Measurements from ENCODE around the gene COL4A6.
A peak's percentile ranks its signal among the peaks of the same experiment; 100 is the strongest.

COL4A6 gene

GRCh38 chrX:108366644-108367406, 71.4 kb downstream of the COL4A6 start:
- H3K4me1 ChIP-seq (ENCODE audit: control insufficient read depth, insufficient read depth, low read length, unreplicated experiment) = peaks cover 5% of the 10 kb centered on the region
- no peaks in the 10 kb centered on the region for H3K27me3 ChIP-seq (ENCODE audit: insufficient read depth, low read length)
- no peaks in the 10 kb centered on the region for H3K79me2 ChIP-seq (ENCODE audit: control insufficient read depth, insufficient read depth, low read length, unreplicated experiment)
- H2AFZ ChIP-seq (ENCODE audit: low read length, unreplicated experiment) = no peak overlapping the region
- no peak overlapping the region for H3K27ac ChIP-seq (ENCODE audit: low read depth, low read length)
- no peak overlapping the region for H3K4me3 ChIP-seq (ENCODE audit: low read depth, low read length)
- H3K36me3 ChIP-seq (ENCODE audit: insufficient read depth, low read length) = no peaks in the 10 kb centered on the region

- H3K27me3 ChIP-seq (ENCODE audit: insufficient read depth, low read length) = no peaks in the 10 kb centered on the region
- no peak overlapping the region for H3K27ac ChIP-seq (ENCODE audit: low read depth, low read length)
Observed at GRCh38 chrX:108362026-108362425, 76.2 kb downstream of the COL4A6 start.

DNA sequence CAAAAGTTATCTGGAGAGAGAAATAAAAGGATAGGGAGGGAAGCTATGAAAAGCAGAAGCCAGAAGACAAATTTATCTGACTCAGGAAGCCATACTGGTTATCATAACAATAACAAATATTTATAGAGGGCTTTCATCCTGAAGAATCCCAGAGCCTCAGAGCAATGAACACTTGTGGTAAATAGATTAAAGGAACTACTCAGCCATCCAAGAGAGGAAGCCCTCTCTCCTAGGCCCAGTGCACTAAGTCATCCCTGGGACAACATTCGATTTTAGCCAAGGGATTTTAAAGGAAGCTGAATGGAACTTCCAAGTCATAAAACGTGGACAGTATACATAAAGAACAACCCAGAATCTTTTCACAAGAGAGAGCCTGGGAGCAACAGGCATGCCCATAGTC, 76.9 kb downstream of the COL4A6 start:
- peaks cover 14% of the 10 kb centered on the region for H3K4me1 ChIP-seq (ENCODE audit: control insufficient read depth, insufficient read depth, low read length, unreplicated experiment)
- no peaks in the 10 kb centered on the region for H3K36me3 ChIP-seq (ENCODE audit: insufficient read depth, low read length)
- H3K4me3 ChIP-seq (ENCODE audit: low read depth, low read length) = no peak overlapping the region
- no peaks in the 10 kb centered on the region for H3K27me3 ChIP-seq (ENCODE audit: insufficient read depth, low read length)
- H2AFZ ChIP-seq (ENCODE audit: low read length, unreplicated experiment) = peak overlapping the region; percentile 38
- no peaks in the 10 kb centered on the region for H3K79me2 ChIP-seq (ENCODE audit: control insufficient read depth, insufficient read depth, low read length, unreplicated experiment)
- H3K27ac ChIP-seq (ENCODE audit: low read depth, low read length) = no peak overlapping the region

More at GRCh38 chrX:108362026-108362425, 76.2 kb downstream of the COL4A6 start:
- peak overlapping the region; percentile 25 for H2AFZ ChIP-seq (ENCODE audit: low read length, unreplicated experiment)
- no peaks in the 10 kb centered on the region for H3K36me3 ChIP-seq (ENCODE audit: insufficient read depth, low read length)
- peaks cover 14% of the 10 kb centered on the region for H3K4me1 ChIP-seq (ENCODE audit: control insufficient read depth, insufficient read depth, low read length, unreplicated experiment)
- no peaks in the 10 kb centered on the region for H3K79me2 ChIP-seq (ENCODE audit: control insufficient read depth, insufficient read depth, low read length, unreplicated experiment)
- H3K4me3 ChIP-seq (ENCODE audit: low read depth, low read length) = no peak overlapping the region

DNA sequence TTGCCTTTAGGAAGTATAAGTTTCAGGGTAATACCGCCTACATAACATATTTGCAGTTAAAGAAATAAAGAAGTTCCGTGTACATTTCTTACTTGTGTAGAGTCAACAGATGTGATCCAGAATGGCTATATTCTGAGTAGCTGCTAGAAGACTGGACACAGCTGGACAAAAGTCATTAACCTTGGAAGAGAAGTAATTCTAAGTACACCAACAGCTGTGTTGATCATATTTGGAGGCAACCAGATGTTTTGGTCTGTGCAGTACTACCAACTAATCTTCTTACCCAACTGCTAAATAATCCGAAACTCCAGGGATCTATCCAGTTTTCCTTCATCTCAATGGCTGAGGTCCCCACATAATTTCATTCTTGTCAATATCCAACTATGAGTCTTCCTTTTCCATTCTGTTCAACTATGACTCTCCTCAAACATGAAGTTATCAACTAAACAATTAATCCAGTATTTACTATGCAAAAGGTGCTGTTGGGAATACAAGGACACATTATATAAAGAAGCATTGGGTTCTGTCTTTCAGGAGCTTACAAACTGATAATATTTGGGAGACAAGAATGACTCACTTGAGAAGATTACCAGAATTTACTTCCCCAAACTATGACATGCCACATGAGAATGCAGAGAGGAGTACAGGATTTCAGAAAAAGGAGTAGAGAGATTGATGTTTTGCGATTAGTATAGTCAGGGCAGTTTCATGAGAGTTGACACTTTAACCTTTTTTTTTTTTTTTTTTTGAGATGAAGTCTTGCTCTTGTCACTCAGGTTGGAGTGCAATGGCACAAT, 78.2 kb downstream of the COL4A6 start:
- Histone ChIP-seq H3K79me2 (ENCODE audit: control insufficient read depth, insufficient read depth, low read length, unreplicated experiment) (no peaks in the 10 kb centered on the region), H3K36me3 (ENCODE audit: insufficient read depth, low read length) (no peaks in the 10 kb centered on the region), H3K27me3 (ENCODE audit: insufficient read depth, low read length) (no peaks in the 10 kb centered on the region), H3K4me1 (ENCODE audit: control insufficient read depth, insufficient read depth, low read length, unreplicated experiment) (peaks cover 14% of the 10 kb centered on the region), H3K4me3 (ENCODE audit: low read depth, low read length) (no peak overlapping the region), H2AFZ (ENCODE audit: low read length, unreplicated experiment) (no peak overlapping the region), H3K27ac (ENCODE audit: low read depth, low read length) (no peak overlapping the region)

- no peaks in the 10 kb centered on the region for H3K79me2 ChIP-seq (ENCODE audit: control insufficient read depth, insufficient read depth, low read length, unreplicated experiment)
- H3K27ac ChIP-seq (ENCODE audit: low read depth, low read length) = no peak overlapping the region
- H3K4me1 ChIP-seq (ENCODE audit: control insufficient read depth, insufficient read depth, low read length, unreplicated experiment) = no peaks in the 10 kb centered on the region
- no peak overlapping the region for H3K4me3 ChIP-seq (ENCODE audit: low read depth, low read length)
- H3K27me3 ChIP-seq (ENCODE audit: insufficient read depth, low read length) = no peaks in the 10 kb centered on the region
- no peaks in the 10 kb centered on the region for H3K36me3 ChIP-seq (ENCODE audit: insufficient read depth, low read length)
- H2AFZ ChIP-seq (ENCODE audit: low read length, unreplicated experiment) = no peak overlapping the region
Observed at GRCh38 chrX:108353452-108353851, 84.8 kb downstream of the COL4A6 start.

- no peaks in the 10 kb centered on the region for H3K4me1 ChIP-seq (ENCODE audit: control insufficient read depth, insufficient read depth, low read length, unreplicated experiment)
- no peak overlapping the region for H3K27ac ChIP-seq (ENCODE audit: low read depth, low read length)
- no peaks in the 10 kb centered on the region for H3K27me3 ChIP-seq (ENCODE audit: insufficient read depth, low read length)
- H3K79me2 ChIP-seq (ENCODE audit: control insufficient read depth, insufficient read depth, low read length, unreplicated experiment) = no peaks in the 10 kb centered on the region
- H2AFZ ChIP-seq (ENCODE audit: low read length, unreplicated experiment) = no peak overlapping the region
- no peaks in the 10 kb centered on the region for H3K36me3 ChIP-seq (ENCODE audit: insufficient read depth, low read length)
- no peak overlapping the region for H3K4me3 ChIP-seq (ENCODE audit: low read depth, low read length)
Observed at GRCh38 chrX:108349210-108349609, 89.0 kb downstream of the COL4A6 start.

DNA sequence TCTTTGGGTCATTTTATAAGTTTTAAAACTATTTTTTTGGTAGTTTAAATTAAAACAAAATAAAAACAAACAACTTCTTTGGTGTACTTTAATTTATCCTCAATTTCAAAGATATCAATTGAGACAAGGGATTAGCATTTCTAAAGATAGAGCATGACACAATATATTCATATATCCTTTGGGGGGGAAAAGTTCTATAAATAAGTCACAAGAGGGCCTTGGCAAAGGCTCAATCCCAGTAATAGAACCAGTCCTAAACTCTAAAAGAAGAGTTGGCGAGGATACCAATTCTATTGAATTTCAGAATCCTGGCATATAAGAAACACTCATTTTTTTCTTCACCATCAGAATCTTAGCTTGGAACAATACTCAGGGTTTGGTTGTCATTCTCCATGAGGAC, 89.7 kb downstream of the COL4A6 start:
- no peaks in the 10 kb centered on the region for H3K27me3 ChIP-seq (ENCODE audit: insufficient read depth, low read length)
- no peaks in the 10 kb centered on the region for H3K79me2 ChIP-seq (ENCODE audit: control insufficient read depth, insufficient read depth, low read length, unreplicated experiment)
- no peaks in the 10 kb centered on the region for H3K4me1 ChIP-seq (ENCODE audit: control insufficient read depth, insufficient read depth, low read length, unreplicated experiment)
- H2AFZ ChIP-seq (ENCODE audit: low read length, unreplicated experiment) = no peak overlapping the region
- no peaks in the 10 kb centered on the region for H3K36me3 ChIP-seq (ENCODE audit: insufficient read depth, low read length)
- H3K27ac ChIP-seq (ENCODE audit: low read depth, low read length) = no peak overlapping the region
- H3K4me3 ChIP-seq (ENCODE audit: low read depth, low read length) = no peak overlapping the region

DNA sequence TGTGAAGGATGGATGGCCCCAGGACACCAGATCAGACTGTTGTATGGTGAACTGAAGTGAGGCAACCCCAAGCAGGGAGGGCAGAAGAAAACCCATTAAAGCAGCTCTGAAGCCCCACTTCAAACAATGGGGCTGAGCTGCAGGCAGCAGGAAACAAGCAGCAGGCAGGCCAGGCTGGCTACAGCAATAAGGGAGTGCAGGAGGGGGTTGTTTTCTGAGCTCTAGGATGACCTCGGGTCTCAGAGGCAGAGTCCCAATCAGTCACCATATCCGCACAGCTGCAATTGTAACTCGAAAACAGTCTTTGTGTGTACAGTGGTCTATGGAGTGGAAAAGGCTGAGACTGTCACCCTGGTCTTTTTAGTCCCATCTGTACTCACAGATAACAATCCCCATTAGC, 90.4 kb downstream of the COL4A6 start:
- Histone ChIP-seq H3K36me3 (ENCODE audit: insufficient read depth, low read length) (no peaks in the 10 kb centered on the region), H3K4me1 (ENCODE audit: control insufficient read depth, insufficient read depth, low read length, unreplicated experiment) (no peaks in the 10 kb centered on the region), H3K27me3 (ENCODE audit: insufficient read depth, low read length) (no peaks in the 10 kb centered on the region), H3K4me3 (ENCODE audit: low read depth, low read length) (no peak overlapping the region), H2AFZ (ENCODE audit: low read length, unreplicated experiment) (no peak overlapping the region), H3K27ac (ENCODE audit: low read depth, low read length) (no peak overlapping the region), H3K79me2 (ENCODE audit: control insufficient read depth, insufficient read depth, low read length, unreplicated experiment) (no peaks in the 10 kb centered on the region)

- H3K27me3 ChIP-seq (ENCODE audit: insufficient read depth, low read length) = no peaks in the 10 kb centered on the region
Observed at GRCh38 chrX:108344216-108344615, 94.0 kb downstream of the COL4A6 start.

DNA sequence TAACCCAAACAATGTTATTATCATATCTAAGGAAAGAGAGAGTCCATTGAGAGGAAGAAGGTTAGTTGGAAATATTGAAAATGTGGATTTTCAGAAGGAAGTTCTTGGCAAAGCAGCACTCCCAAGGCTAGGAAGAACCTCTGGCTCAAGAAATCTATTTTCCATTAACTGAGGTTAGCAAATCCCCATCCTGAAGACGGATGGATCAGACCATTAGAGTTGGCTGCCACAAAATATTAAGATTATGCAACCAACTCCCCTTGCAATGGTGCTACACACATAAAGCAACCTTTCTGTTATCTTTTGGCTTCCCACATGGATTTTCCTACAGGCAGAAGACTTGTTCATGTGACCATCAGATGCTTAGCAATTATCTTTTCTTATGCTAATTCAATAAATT, 96.3 kb downstream of the COL4A6 start:
- no peaks in the 10 kb centered on the region for H3K4me1 ChIP-seq (ENCODE audit: control insufficient read depth, insufficient read depth, low read length, unreplicated experiment)
- H3K27me3 ChIP-seq (ENCODE audit: insufficient read depth, low read length) = no peaks in the 10 kb centered on the region
- no peaks in the 10 kb centered on the region for H3K36me3 ChIP-seq (ENCODE audit: insufficient read depth, low read length)
- H3K27ac ChIP-seq (ENCODE audit: low read depth, low read length) = no peak overlapping the region
- no peak overlapping the region for H2AFZ ChIP-seq (ENCODE audit: low read length, unreplicated experiment)
- H3K4me3 ChIP-seq (ENCODE audit: low read depth, low read length) = no peak overlapping the region
- no peaks in the 10 kb centered on the region for H3K79me2 ChIP-seq (ENCODE audit: control insufficient read depth, insufficient read depth, low read length, unreplicated experiment)

More at GRCh38 chrX:108344216-108344615, 94.0 kb downstream of the COL4A6 start:
- Histone ChIP-seq H3K4me3 (ENCODE audit: low read depth, low read length) (no peak overlapping the region), H3K4me1 (ENCODE audit: control insufficient read depth, insufficient read depth, low read length, unreplicated experiment) (no peaks in the 10 kb centered on the region), H3K27ac (ENCODE audit: low read depth, low read length) (no peak overlapping the region), H3K79me2 (ENCODE audit: control insufficient read depth, insufficient read depth, low read length, unreplicated experiment) (no peaks in the 10 kb centered on the region), H2AFZ (ENCODE audit: low read length, unreplicated experiment) (no peak overlapping the region), H3K36me3 (ENCODE audit: insufficient read depth, low read length) (no peaks in the 10 kb centered on the region)

DNA sequence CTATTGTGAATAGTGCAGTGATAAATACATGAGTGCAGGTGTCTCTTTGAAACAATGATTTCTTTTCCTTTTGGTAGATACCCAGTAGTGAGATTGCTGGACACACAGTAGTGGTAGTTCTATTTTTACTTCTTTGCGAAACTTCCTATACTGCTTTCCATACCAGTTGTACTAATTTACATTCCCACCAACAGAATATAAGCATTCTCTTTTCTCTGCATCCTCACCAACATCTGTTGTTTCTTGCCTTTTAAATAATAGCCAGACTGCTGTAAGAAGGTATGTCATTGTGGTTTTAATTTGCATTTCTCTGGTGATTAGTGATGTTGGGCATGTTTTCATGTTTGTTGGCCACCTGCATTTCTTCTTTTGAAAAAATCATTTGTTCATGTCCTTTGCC, 105.9 kb downstream of the COL4A6 start:
- Histone ChIP-seq H3K4me3 (ENCODE audit: low read depth, low read length) (no peak overlapping the region), H3K27me3 (ENCODE audit: insufficient read depth, low read length) (no peaks in the 10 kb centered on the region), H2AFZ (ENCODE audit: low read length, unreplicated experiment) (no peak overlapping the region), H3K36me3 (ENCODE audit: insufficient read depth, low read length) (no peaks in the 10 kb centered on the region), H3K27ac (ENCODE audit: low read depth, low read length) (no peak overlapping the region), H3K79me2 (ENCODE audit: control insufficient read depth, insufficient read depth, low read length, unreplicated experiment) (no peaks in the 10 kb centered on the region), H3K4me1 (ENCODE audit: control insufficient read depth, insufficient read depth, low read length, unreplicated experiment) (no peaks in the 10 kb centered on the region)

Measured in ACC112 (cell line).